Mesendoderm (in vitro differentiated cells): Measurements from ENCODE around the gene ZNF428.

Experiments used
- DNase-seq: peaks from one replicate; pipeline ENCODE4 v3.0.0; 2013
- H2AK5ac ChIP-seq: 2 replicates; pipeline ENCODE4 v1.6.1; 2013; ENCODE audit warnings: low read length, inconsistent platforms
- H2BK120ac ChIP-seq: 2 replicates; pipeline ENCODE4 v1.6.1; 2013; ENCODE audit warnings: low read depth, mild to moderate bottlenecking, low read length, moderate library complexity, mixed read lengths
- H2BK15ac ChIP-seq: replicated peaks from 2 replicates; pipeline ENCODE4 v1.6.1; 2013; ENCODE audit warnings: low read depth, mild to moderate bottlenecking, moderate library complexity
- H2BK5ac ChIP-seq: 2 replicates; pipeline ENCODE4 v1.6.1; 2013; ENCODE audit warnings: low read length, inconsistent platforms
- H3K18ac ChIP-seq: 2 replicates; pipeline ENCODE4 v1.6.1; 2013; ENCODE audit warnings: mild to moderate bottlenecking, low read length, mixed read lengths
- H3K23ac ChIP-seq: one replicate; pipeline ENCODE4 v1.6.1; 2013; ENCODE audit warnings: low read length
- H3K27ac ChIP-seq: 2 replicates; pipeline ENCODE4 v1.5.1; 2013; ENCODE audit warnings: low read depth, mild to moderate bottlenecking, inconsistent platforms, low read length, moderate library complexity
- H3K27me3 ChIP-seq: 2 replicates; pipeline ENCODE4 v1.6.1; 2013; ENCODE audit warnings: low read length, control low read depth, mild to moderate bottlenecking, inconsistent platforms; ENCODE audit not compliant: insufficient read depth, poor library complexity
- H3K36me3 ChIP-seq: 2 replicates; pipeline ENCODE4 v1.6.1; 2013; ENCODE audit warnings: low read length, inconsistent platforms; ENCODE audit not compliant: control insufficient read depth, insufficient read depth
- H3K4ac ChIP-seq: one replicate; pipeline ENCODE4 v1.6.1; 2013; ENCODE audit warnings: low read depth, mild to moderate bottlenecking, low read length, moderate library complexity
- H3K4me1 ChIP-seq: 2 replicates; pipeline ENCODE4 v1.6.1; 2013; ENCODE audit warnings: low read depth, low read length, inconsistent platforms; ENCODE audit not compliant: control insufficient read depth
- H3K4me2 ChIP-seq: 2 replicates; pipeline ENCODE4 v1.6.1; 2013; ENCODE audit warnings: low read length
- H3K4me3 ChIP-seq: 2 replicates; pipeline ENCODE4 v1.5.1; 2013; ENCODE audit warnings: mild to moderate bottlenecking, low read length
- H3K56ac ChIP-seq: one replicate; pipeline ENCODE4 v1.6.1; 2013; ENCODE audit warnings: low read length
- H3K79me1 ChIP-seq: 2 replicates; pipeline ENCODE4 v1.6.1; 2013; ENCODE audit warnings: low read length, inconsistent platforms
- H3K79me2 ChIP-seq: 2 replicates; pipeline ENCODE4 v1.6.1; 2013; ENCODE audit warnings: mild to moderate bottlenecking, low read length; ENCODE audit not compliant: control insufficient read depth, insufficient read depth
- H3K9ac ChIP-seq: 2 replicates; pipeline ENCODE4 v1.6.1; 2013; ENCODE audit warnings: low read length, inconsistent platforms
- H4K5ac ChIP-seq: one replicate; pipeline ENCODE4 v1.6.1; 2013; ENCODE audit warnings: low read length
- H4K8ac ChIP-seq: one replicate; pipeline ENCODE4 v1.6.1; 2013; ENCODE audit warnings: low read depth, mild to moderate bottlenecking, control low read depth, low read length, moderate library complexity
- WGBS: extraction: QIAGEN DNeasy Blood & Tissue Kit; methylation state at CpG from one replicate; pipeline ENCODE4 v1.1.7; 2013; ENCODE audit warnings: low lambda C conversion rate, missing lambda C conversion rate; ENCODE audit not compliant: insufficient coverage; ENCODE audit errors: extremely low coverage; 5-methylcytosine and 5-hydroxymethylcytosine counted together

ZNF428 gene

GRCh38 chr19:43586346-43586745 is 33.1 kb downstream of the ZNF428 start:
- WGBS = no CpG with 5 or more reads among the region's 2 CpGs
- DNase-seq = no peak
- Histone ChIP-seq H3K27ac (no peak overlapping the region), H3K4me2 (no peak overlapping the region), H4K8ac (no peak overlapping the region), H3K36me3 (peaks cover 1% of the 10 kb centered on the region), H3K56ac (no peak overlapping the region), H3K18ac (no peak overlapping the region), H3K4me1 (peaks cover 3% of the 10 kb centered on the region), H3K79me2 (no peaks in the 10 kb centered on the region), H2BK120ac (no peak overlapping the region), H3K4me3 (no peak overlapping the region), H2BK5ac (no peak overlapping the region), H2AK5ac (no peak overlapping the region), H3K23ac (no peak overlapping the region), H2BK15ac (no peak overlapping the region), H3K79me1 (no peaks in the 10 kb centered on the region), H3K27me3 (no peaks in the 10 kb centered on the region), H3K9ac (no peak overlapping the region), H3K4ac (no peak overlapping the region), H4K5ac (no peak overlapping the region)

GRCh38 chr19:43584484-43584883 is 34.9 kb downstream of the ZNF428 start:
- no peak for DNase-seq
- H3K56ac ChIP-seq = no peak overlapping the region
- peaks cover 1% of the 10 kb centered on the region for H3K36me3 ChIP-seq
- no peak overlapping the region for H3K9ac ChIP-seq
- H3K23ac ChIP-seq = no peak overlapping the region
- H3K79me1 ChIP-seq = peaks cover 1% of the 10 kb centered on the region
- H2AK5ac ChIP-seq = no peak overlapping the region
- no CpG with 5 or more reads among the region's 1 CpG for WGBS
- H2BK5ac ChIP-seq = no peak overlapping the region
- no peaks in the 10 kb centered on the region for H3K27me3 ChIP-seq
- H3K4ac ChIP-seq = no peak overlapping the region
- H3K4me1 ChIP-seq = peaks cover 5% of the 10 kb centered on the region
- H2BK120ac ChIP-seq = no peak overlapping the region
- no peak overlapping the region for H4K8ac ChIP-seq
- H3K79me2 ChIP-seq = no peaks in the 10 kb centered on the region
- H2BK15ac ChIP-seq = no peak overlapping the region
- H3K4me2 ChIP-seq = no peak overlapping the region
- no peak overlapping the region for H4K5ac ChIP-seq
- no peak overlapping the region for H3K27ac ChIP-seq
- H3K4me3 ChIP-seq = no peak overlapping the region
- no peak overlapping the region for H3K18ac ChIP-seq

DNA sequence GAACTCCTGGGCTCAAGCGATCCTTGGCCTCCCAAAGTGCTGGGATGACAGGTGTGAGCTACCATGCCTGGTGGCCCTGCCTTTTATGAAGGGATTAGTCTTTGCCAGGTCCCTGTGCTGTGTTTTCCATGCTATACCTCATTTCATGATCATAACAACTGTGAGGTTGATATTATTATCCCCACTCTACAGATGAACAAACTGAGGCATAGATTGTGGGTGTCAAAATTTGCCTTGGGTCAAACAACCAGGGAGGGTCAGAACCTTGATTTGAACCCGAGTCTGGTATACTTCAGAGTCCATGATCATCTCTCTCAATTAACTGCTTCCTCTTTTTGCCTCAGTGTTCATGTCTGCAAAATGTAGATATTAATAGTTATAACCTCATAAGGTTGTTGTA is 36.9 kb downstream of the ZNF428 start:
- Histone ChIP-seq H4K5ac (no peak overlapping the region), H3K18ac (no peak overlapping the region), H3K79me2 (no peaks in the 10 kb centered on the region), H4K8ac (no peak overlapping the region), H3K9ac (no peak overlapping the region), H2BK15ac (no peak overlapping the region), H2BK120ac (no peak overlapping the region), H3K27me3 (no peaks in the 10 kb centered on the region), H3K23ac (no peak overlapping the region), H3K27ac (no peak overlapping the region), H3K79me1 (peaks cover 1% of the 10 kb centered on the region), H3K4me2 (no peak overlapping the region), H3K36me3 (peaks cover 1% of the 10 kb centered on the region), H3K56ac (no peak overlapping the region), H3K4me1 (peaks cover 5% of the 10 kb centered on the region), H2AK5ac (no peak overlapping the region), H3K4me3 (no peak overlapping the region), H3K4ac (no peak overlapping the region), H2BK5ac (no peak overlapping the region)
- WGBS = no CpG with 5 or more reads among the region's 2 CpGs
- no peak for DNase-seq

- no peak overlapping the region for H4K8ac ChIP-seq
- no peak overlapping the region for H3K27ac ChIP-seq
- no peaks in the 10 kb centered on the region for H3K79me2 ChIP-seq
- no peak overlapping the region for H3K4ac ChIP-seq
- no peak overlapping the region for H3K4me3 ChIP-seq
- H2BK5ac ChIP-seq = no peak overlapping the region
- H2BK15ac ChIP-seq = no peak overlapping the region
- no peak for DNase-seq
- peaks cover 1% of the 10 kb centered on the region for H3K79me1 ChIP-seq
- peak overlapping the region; percentile 15 for H2AK5ac ChIP-seq
- no peak overlapping the region for H3K23ac ChIP-seq
- H3K9ac ChIP-seq = peak overlapping the region; percentile 16
- H2BK120ac ChIP-seq = no peak overlapping the region
- no peaks in the 10 kb centered on the region for H3K36me3 ChIP-seq
- WGBS = no CpG with 5 or more reads among the region's 7 CpGs
- H3K56ac ChIP-seq = peak overlapping the region; percentile 80
- peak overlapping the region; percentile 0 for H3K4me2 ChIP-seq
- H3K4me1 ChIP-seq = peaks cover 6% of the 10 kb centered on the region
- H3K18ac ChIP-seq = no peak overlapping the region
- H3K27me3 ChIP-seq = no peaks in the 10 kb centered on the region
- H4K5ac ChIP-seq = no peak overlapping the region
These were observed 38.0 kb downstream of the ZNF428 start for GRCh38 chr19:43581467-43581866.

- no peak overlapping the region for H3K18ac ChIP-seq
- no peak overlapping the region for H2BK15ac ChIP-seq
- no peak overlapping the region for H4K5ac ChIP-seq
- H3K23ac ChIP-seq = no peak overlapping the region
- no CpG with 5 or more reads among the region's 3 CpGs for WGBS
- H2BK120ac ChIP-seq = no peak overlapping the region
- no peaks in the 10 kb centered on the region for H3K79me2 ChIP-seq
- no peak overlapping the region for H2AK5ac ChIP-seq
- no peaks in the 10 kb centered on the region for H3K36me3 ChIP-seq
- peaks cover 9% of the 10 kb centered on the region for H3K79me1 ChIP-seq
- no peak overlapping the region for H4K8ac ChIP-seq
- H3K4me2 ChIP-seq = no peak overlapping the region
- H3K9ac ChIP-seq = no peak overlapping the region
- peaks cover 9% of the 10 kb centered on the region for H3K4me1 ChIP-seq
- H3K56ac ChIP-seq = no peak overlapping the region
- H3K27me3 ChIP-seq = no peaks in the 10 kb centered on the region
- no peak overlapping the region for H3K4ac ChIP-seq
- H3K4me3 ChIP-seq = no peak overlapping the region
- no peak overlapping the region for H2BK5ac ChIP-seq
- H3K27ac ChIP-seq = no peak overlapping the region
- DNase-seq = no peak
These were observed 40.6 kb downstream of the ZNF428 start for GRCh38 chr19:43578787-43579186.
